SK-N-SH (cell line): Measurements from ENCODE around the gene APPL1. TPM values are rescaled to one million over a fixed set of nuclear protein-coding genes. Genes with fewer than 3 reads are reported as not detected.

Source experiments
- CTCF ChIA-PET: fragments of 300-600, 350-600 bp; formaldehyde crosslinking; extraction: SDS; loops from one replicate; lab custom pipeline; 2021; lab: Yijun Ruan, JAX
- POLR2A ChIA-PET: fragments of 350-600 bp; sonication (Branson Sonifier 250); formaldehyde crosslinking; extraction: SDS; loops from one replicate; lab custom pipeline; 2020; ENCODE audit warnings: antibody characterized with exemption, inconsistent platforms; lab: Yijun Ruan, JAX
- DNase-seq: peaks from one replicate; pipeline ENCODE4 v3.0.0; 2012
- H2AFZ ChIP-seq: fragments of 200-600 bp; sonication (generic); 2 replicates; pipeline ENCODE4 v1.8.1; 2016; ENCODE audit warnings: antibody characterized with exemption, mild to moderate bottlenecking, low read depth
- H3F3A ChIP-seq: fragments of 200-600 bp; sonication (generic); replicated peaks from 2 replicates; pipeline ENCODE3; 2016; ENCODE audit warnings: antibody characterized with exemption, mild to moderate bottlenecking; ENCODE audit not compliant: insufficient read depth
- H3K27ac ChIP-seq, 2 experiments: fragments of 200-500 bp in 1 of 2; fragments of 200-600 bp in 1 of 2; sonication (Bioruptor generic) in 1 of 2; sonication (generic), shearing (Covaris generic) in 1 of 2; 2 replicates each; pipeline versions ENCODE4 v1.5.1 to v1.6.1; 2014 to 2016; ENCODE audit warnings: low read depth in 2 of 2, inconsistent platforms in 1 of 2, low read length in 1 of 2, mild to moderate bottlenecking in 1 of 2, mixed read lengths in 1 of 2
- H3K27me3 ChIP-seq: fragments of 200-600 bp; sonication (generic), shearing (Covaris generic); 2 replicates; pipeline ENCODE4 v1.6.1; 2016; ENCODE audit warnings: mixed run types; ENCODE audit not compliant: insufficient read depth
- H3K36me3 ChIP-seq, 2 experiments: fragments of 200-500 bp in 1 of 2; fragments of 200-600 bp in 1 of 2; sonication (Bioruptor generic) in 1 of 2; sonication (generic) in 1 of 2; replicated peaks in 1 of 2; 2 replicates each; pipeline versions ENCODE3 to v1.5.1; 2014 to 2016; ENCODE audit warnings: low read length in 1 of 2, mild to moderate bottlenecking in 1 of 2; ENCODE audit not compliant: insufficient read depth in 2 of 2, control insufficient read depth in 1 of 2
- H3K4me1 ChIP-seq, 2 experiments: fragments of 200-500 bp in 1 of 2; fragments of 200-600 bp in 1 of 2; sonication (Bioruptor generic) in 1 of 2; sonication (generic), shearing (Covaris generic) in 1 of 2; 2 replicates each; pipeline versions ENCODE4 v1.5.1 to v1.6.1; 2014 to 2016; ENCODE audit warnings: low read depth in 1 of 2, low read length in 1 of 2, mixed run types in 1 of 2; ENCODE audit not compliant: insufficient read depth in 2 of 2, control insufficient read depth in 1 of 2
- H3K4me2 ChIP-seq: fragments of 200-600 bp; sonication (generic), shearing (Covaris generic); 2 replicates; pipeline ENCODE4 v1.6.1; 2017; ENCODE audit warnings: mixed run types
- H3K4me3 ChIP-seq, 2 experiments: fragments of 200-500 bp in 1 of 2; fragments of 200-600 bp in 1 of 2; sonication (Bioruptor generic) in 1 of 2; sonication (generic), shearing (Covaris generic) in 1 of 2; 2 replicates each; pipeline versions ENCODE4 v1.5.1 to v1.8.1; 2014 to 2016; ENCODE audit warnings: low read depth in 2 of 2, inconsistent platforms in 1 of 2, low read length in 1 of 2, mild to moderate bottlenecking in 1 of 2, mixed read lengths in 1 of 2, moderate library complexity in 1 of 2
- H3K79me2 ChIP-seq: fragments of 200-600 bp; sonication (generic); 2 replicates; pipeline ENCODE4 v1.8.1; 2017; ENCODE audit warnings: mild to moderate bottlenecking; ENCODE audit not compliant: insufficient read depth
- H3K9ac ChIP-seq: fragments of 200-600 bp; sonication (generic); 2 replicates; pipeline ENCODE4 v1.6.1; 2017; ENCODE audit warnings: mixed run types
- H3K9me2 ChIP-seq: fragments of 200-600 bp; sonication (generic); 2 replicates; pipeline ENCODE4 v1.6.1; 2017; ENCODE audit warnings: mixed run types
- H3K9me3 ChIP-seq: fragments of 200-600 bp; sonication (generic); 2 replicates; pipeline ENCODE4 v1.6.1; 2017; ENCODE audit warnings: mixed run types, mild to moderate bottlenecking, moderate library complexity
- H4K20me1 ChIP-seq: fragments of 200-600 bp; sonication (generic); 2 replicates; pipeline ENCODE4 v1.6.1; 2017; ENCODE audit warnings: mild to moderate bottlenecking, mixed run types; ENCODE audit not compliant: insufficient read depth
- CHD2 ChIP-seq: fragments of 150-350 bp; IDR thresholded peaks from 2 replicates; pipeline ENCODE4 v1.6.1; 2018; ENCODE audit warnings: low read length; ENCODE audit not compliant: partially characterized antibody
- ELF1 ChIP-seq: IDR thresholded peaks from 2 replicates; pipeline ENCODE4 v1.4.0; 2012
- EZH2phosphoT487 ChIP-seq: fragments of 200-600 bp; sonication (generic); IDR thresholded peaks from 2 replicates; pipeline ENCODE4 v1.6.1; 2017; ENCODE audit warnings: low read depth, mixed run types, mild to moderate bottlenecking, antibody characterized with exemption, moderate library complexity, borderline replicate concordance
- MEF2A ChIP-seq: IDR thresholded peaks from 2 replicates; pipeline ENCODE4 v1.4.0; 2012; ENCODE audit warnings: low read depth, borderline replicate concordance
- PBX3 ChIP-seq: IDR thresholded peaks from 2 replicates; pipeline ENCODE4; 2012
- POLR2AphosphoS5 ChIP-seq: IDR thresholded peaks from 2 replicates; pipeline ENCODE4 v1.6.1; 2012; ENCODE audit warnings: low read depth, low read length
- RAD21 ChIP-seq: IDR thresholded peaks from 2 replicates; pipeline ENCODE4 v1.6.1; 2012; ENCODE audit warnings: mild to moderate bottlenecking, low read length
- REST ChIP-seq: IDR thresholded peaks from 2 replicates; pipeline ENCODE4 v1.6.1; 2012; ENCODE audit warnings: mild to moderate bottlenecking, low read depth, low read length, moderate library complexity
- RFX5 ChIP-seq: IDR thresholded peaks from 2 replicates; pipeline ENCODE4 v1.6.1; 2012; ENCODE audit warnings: mild to moderate bottlenecking, improper control_type of control experiment, low read length
- SMC3 ChIP-seq: IDR thresholded peaks from 2 replicates; pipeline ENCODE4 v1.6.1; 2012; ENCODE audit warnings: low read depth, low read length, improper control_type of control experiment
- TEAD4 ChIP-seq: IDR thresholded peaks from 2 replicates; pipeline ENCODE4 v1.4.0; 2012; ENCODE audit warnings: mild to moderate bottlenecking, borderline replicate concordance; ENCODE audit not compliant: insufficient read depth
- WGBS: methylation state at CpG from one replicate; pipeline ENCODE4 v1.1.6; 2017; ENCODE audit warnings: low lambda C conversion rate; 5-methylcytosine and 5-hydroxymethylcytosine counted together
- polyA plus RNA-seq, 3 experiments: library from polyadenylated mRNA; depleted of rRNA; stranded (reverse); fragments of >200 nt; gene quantifications; 2 replicates each; pipeline ENCODE4 v1.2.3, GENCODE V29; 2012

APPL1 gene
- polyA plus RNA-seq, 1 of the 3 experiments (the other 2 are of a cell fraction) = 6.9 TPM

GRCh38 chr3:57256844-57257243 is 29.3 kb downstream of the APPL1 start:
- ChIA-PET CTCF (interaction anchor here (1.0 to 1.4 kb wide), 3 partner anchors 10 to 86 kb away, joined by 3 to 4 read pairs (median 3); no protein-coding TSS in a partner anchor), POLR2A (no interaction called here)
- Histone ChIP-seq H3K9me2 (no peaks in the 10 kb centered on the region), H3K4me1 (no peaks in the 10 kb centered on the region; a peak in 1 of 4 replicates), H2AFZ (no peak overlapping the region), H3K79me2 (no peaks in the 10 kb centered on the region), H3K9me3 (no peaks in the 10 kb centered on the region), H3K4me2 (no peak overlapping the region), H3K27me3 (no peaks in the 10 kb centered on the region), H4K20me1 (no peaks in the 10 kb centered on the region), H3K36me3 (peaks cover 47 to 57% of the 10 kb centered on the region in 2 experiments), H3K27ac (no peak overlapping the region), H3F3A (no peaks in the 10 kb centered on the region), H3K9ac (no peak overlapping the region), H3K4me3 (no peak overlapping the region)
- no peak for DNase-seq
- 94% methylated on average over 3 of the region's 3 CpGs for WGBS
- no peak for TF ChIP-seq RAD21
- TF ChIP-seq POLR2AphosphoS5 = no peak
- TF ChIP-seq ELF1 = no peak
- no peak for TF ChIP-seq MEF2A
- no peak for TF ChIP-seq SMC3
- no peak for TF ChIP-seq PBX3
- TF ChIP-seq REST = no peak
- TF ChIP-seq RFX5 = no peak

GRCh38 chr3:57257678-57258077 is 30.1 kb downstream of the APPL1 start:
- H3K4me2 ChIP-seq = no peak overlapping the region
- CTCF ChIA-PET = interaction anchor here (1.1 to 1.2 kb wide), 2 partner anchors 10 to 157 kb away, joined by 3 to 4 read pairs; no protein-coding TSS in a partner anchor

More at GRCh38 chr3:57257678-57258077, 30.1 kb downstream of the APPL1 start:
- Histone ChIP-seq H3K27me3 (no peaks in the 10 kb centered on the region), H3K4me3 (no peak overlapping the region), H3K9me3 (no peaks in the 10 kb centered on the region), H4K20me1 (no peaks in the 10 kb centered on the region), H3K4me1 (no peaks in the 10 kb centered on the region; a peak in 1 of 4 replicates), H3K79me2 (no peaks in the 10 kb centered on the region), H3K9ac (no peak overlapping the region), H3K27ac (no peak overlapping the region), H3K9me2 (no peaks in the 10 kb centered on the region), H3F3A (no peaks in the 10 kb centered on the region), H2AFZ (no peak overlapping the region), H3K36me3 (peaks cover 41 to 61% of the 10 kb centered on the region in 2 experiments)
- POLR2A ChIA-PET = no interaction called here
- TF ChIP-seq REST (no peak), SMC3 (no peak), CHD2 (no peak), EZH2phosphoT487 (no peak), TEAD4 (no peak)
- no peak for DNase-seq
